HepG2 (cell line): ENCODE data around the gene ARHGAP26. TPM values are rescaled to one million over a fixed set of nuclear protein-coding genes. Genes with fewer than 3 reads are reported as not detected.

Experiments
- DDIT3 ChIP-seq: sonication (generic); formaldehyde crosslinking; IDR thresholded peaks from 2 replicates; pipeline ENCODE4 v1.4.0; 2020; ENCODE audit warnings: mild to moderate bottlenecking, missing genetic modification reagents
- KLF11 ChIP-seq: IDR thresholded peaks from 2 replicates; pipeline ENCODE4 v1.6.1; 2016; ENCODE audit warnings: missing compliant biosample characterization
- NFKB2 ChIP-seq: sonication (generic); formaldehyde crosslinking; IDR thresholded peaks from 2 replicates; pipeline ENCODE4 v1.4.0; 2020; ENCODE audit warnings: missing genetic modification reagents, borderline replicate concordance
- RARA ChIP-seq: IDR thresholded peaks from 2 replicates; pipeline ENCODE4 v1.6.1; 2016; ENCODE audit warnings: missing genetic modification reagents, missing compliant biosample characterization
- RBFOX2 ChIP-seq: fragments of 200-400 bp; formaldehyde crosslinking; IDR thresholded peaks from 2 replicates; pipeline ENCODE4 v1.6.1; 2017; ENCODE audit warnings: low read depth, mild to moderate bottlenecking, low read length
- SP1 ChIP-seq, 2 experiments: fragments of 450-650 bp in 1 of 2; sonication (generic) in 1 of 2; formaldehyde crosslinking in 1 of 2; IDR thresholded peaks; 2 replicates each; pipeline versions ENCODE4 v1.4.0 to v1.6.1; 2016 to 2020; ENCODE audit warnings: missing genetic modification reagents in 1 of 2
- ZNF124 ChIP-seq: sonication (generic); formaldehyde crosslinking; IDR thresholded peaks from 2 replicates; pipeline ENCODE4 v1.4.0; 2020; ENCODE audit warnings: missing genetic modification reagents
- ZNF468 ChIP-seq: sonication (generic); formaldehyde crosslinking; IDR thresholded peaks from 2 replicates; pipeline ENCODE4 v1.8.0; 2022; ENCODE audit warnings: mild to moderate bottlenecking, moderate library complexity, missing genetic modification reagents
- ZNF501 ChIP-seq: sonication (generic); formaldehyde crosslinking; IDR thresholded peaks from 2 replicates; pipeline ENCODE4 v1.5.1; 2020; ENCODE audit warnings: mild to moderate bottlenecking, moderate library complexity, missing genetic modification reagents
- ZNF512 ChIP-seq: sonication (generic); formaldehyde crosslinking; IDR thresholded peaks from 2 replicates; pipeline ENCODE4 v1.4.0; 2020; ENCODE audit warnings: mild to moderate bottlenecking, missing genetic modification reagents
- ZNF574 ChIP-seq: sonication (generic); formaldehyde crosslinking; IDR thresholded peaks from 2 replicates; pipeline ENCODE4 v1.4.0; 2020; ENCODE audit warnings: missing genetic modification reagents
- ZNF704 ChIP-seq: sonication (generic); formaldehyde crosslinking; IDR thresholded peaks from 2 replicates; pipeline ENCODE4 v1.8.1; 2023; ENCODE audit warnings: mild to moderate bottlenecking, inconsistent platforms, moderate library complexity, missing genetic modification reagents, borderline replicate concordance
- polyA plus RNA-seq, 8 experiments: library from polyadenylated mRNA; depleted of rRNA in 3 of 8; stranded (reverse) in 7 of 8; unstranded in 1 of 8; fragments of >200 nt; fragmentation: Illumina TruSeq in 4 of 8; extraction: Trizol in 4 of 8; gene quantifications; 2 replicates each; pipeline versions ENCODE4 v1.2.1 to v1.2.3, GENCODE V29; 2011 to 2016; ENCODE audit warnings: low read depth in 4 of 8, missing spikeins in 1 of 8, mixed read lengths in 1 of 8; ENCODE audit not compliant: insufficient read depth in 1 of 8
- total RNA-seq, 5 experiments: library from RNA; depleted of rRNA; stranded (reverse); fragments of >200 nt; fragmentation: Illumina TruSeq; extraction: Trizol; gene quantifications; 2 replicates each; pipeline ENCODE4 v1.2.3, GENCODE V29; 2016; ENCODE audit warnings: low read depth in 1 of 5
- TF ChIP-seq, protein P1 (sequence below): sonication (generic); formaldehyde crosslinking; IDR thresholded peaks from 2 replicates; pipeline ENCODE4 v1.9.0; 2021; ENCODE audit warnings: missing genetic modification reagents, borderline replicate concordance
- TF ChIP-seq, protein P2 (sequence below): sonication (generic); formaldehyde crosslinking; IDR thresholded peaks from 2 replicates; pipeline ENCODE4 v1.8.0; 2022; ENCODE audit warnings: mild to moderate bottlenecking, missing genetic modification reagents, moderate library complexity
- TF ChIP-seq, protein P3 (sequence below): sonication (generic); formaldehyde crosslinking; IDR thresholded peaks from 2 replicates; pipeline ENCODE4 v1.4.0; 2020; ENCODE audit warnings: missing genetic modification reagents, mild to moderate bottlenecking, borderline replicate concordance
- TF ChIP-seq, protein P4 (sequence below): sonication (generic); formaldehyde crosslinking; IDR thresholded peaks from 2 replicates; pipeline ENCODE4 v1.4.0; 2020; ENCODE audit warnings: missing genetic modification reagents

The ARHGAP26 gene
- total and polyA plus RNA-seq, 2 of the 13 experiments (the other 11 are each of a cell fraction or from before 2014, with no cell fraction given), result 9.6 to 18.2 TPM

DNA sequence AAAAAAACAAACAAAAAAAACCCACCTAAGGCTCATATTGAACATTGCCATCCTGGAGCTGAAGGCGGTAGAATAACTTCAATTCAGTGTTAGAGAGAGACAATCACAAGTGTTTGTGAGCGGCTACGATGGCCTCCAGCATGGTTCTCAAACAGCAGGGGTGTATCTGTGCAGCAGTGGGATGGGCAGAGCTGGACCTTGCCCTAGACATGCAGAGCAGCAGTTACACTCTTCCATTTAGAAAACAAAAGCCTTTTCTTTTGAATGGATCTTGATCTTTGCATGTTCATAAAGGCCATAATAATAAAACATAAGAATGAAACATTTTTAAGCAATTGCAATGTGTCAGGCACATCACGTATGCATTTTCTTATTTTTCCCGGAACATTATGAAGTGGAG, 50.3 kb downstream of the ARHGAP26 start (continued):
- TF ChIP-seq, protein P1, sequence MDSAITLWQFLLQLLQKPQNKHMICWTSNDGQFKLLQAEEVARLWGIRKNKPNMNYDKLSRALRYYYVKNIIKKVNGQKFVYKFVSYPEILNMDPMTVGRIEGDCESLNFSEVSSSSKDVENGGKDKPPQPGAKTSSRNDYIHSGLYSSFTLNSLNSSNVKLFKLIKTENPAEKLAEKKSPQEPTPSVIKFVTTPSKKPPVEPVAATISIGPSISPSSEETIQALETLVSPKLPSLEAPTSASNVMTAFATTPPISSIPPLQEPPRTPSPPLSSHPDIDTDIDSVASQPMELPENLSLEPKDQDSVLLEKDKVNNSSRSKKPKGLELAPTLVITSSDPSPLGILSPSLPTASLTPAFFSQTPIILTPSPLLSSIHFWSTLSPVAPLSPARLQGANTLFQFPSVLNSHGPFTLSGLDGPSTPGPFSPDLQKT (CRISPR knock-in tag), result no peak
- TF ChIP-seq NFKB2 (CRISPR knock-in tag), result no peak
- TF ChIP-seq, protein P2, sequence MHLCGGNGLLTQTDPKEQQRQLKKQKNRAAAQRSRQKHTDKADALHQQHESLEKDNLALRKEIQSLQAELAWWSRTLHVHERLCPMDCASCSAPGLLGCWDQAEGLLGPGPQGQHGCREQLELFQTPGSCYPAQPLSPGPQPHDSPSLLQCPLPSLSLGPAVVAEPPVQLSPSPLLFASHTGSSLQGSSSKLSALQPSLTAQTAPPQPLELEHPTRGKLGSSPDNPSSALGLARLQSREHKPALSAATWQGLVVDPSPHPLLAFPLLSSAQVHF (CRISPR knock-in tag), result no peak
- no peak for TF ChIP-seq ZNF501 (CRISPR knock-in tag)
- TF ChIP-seq, protein P3, sequence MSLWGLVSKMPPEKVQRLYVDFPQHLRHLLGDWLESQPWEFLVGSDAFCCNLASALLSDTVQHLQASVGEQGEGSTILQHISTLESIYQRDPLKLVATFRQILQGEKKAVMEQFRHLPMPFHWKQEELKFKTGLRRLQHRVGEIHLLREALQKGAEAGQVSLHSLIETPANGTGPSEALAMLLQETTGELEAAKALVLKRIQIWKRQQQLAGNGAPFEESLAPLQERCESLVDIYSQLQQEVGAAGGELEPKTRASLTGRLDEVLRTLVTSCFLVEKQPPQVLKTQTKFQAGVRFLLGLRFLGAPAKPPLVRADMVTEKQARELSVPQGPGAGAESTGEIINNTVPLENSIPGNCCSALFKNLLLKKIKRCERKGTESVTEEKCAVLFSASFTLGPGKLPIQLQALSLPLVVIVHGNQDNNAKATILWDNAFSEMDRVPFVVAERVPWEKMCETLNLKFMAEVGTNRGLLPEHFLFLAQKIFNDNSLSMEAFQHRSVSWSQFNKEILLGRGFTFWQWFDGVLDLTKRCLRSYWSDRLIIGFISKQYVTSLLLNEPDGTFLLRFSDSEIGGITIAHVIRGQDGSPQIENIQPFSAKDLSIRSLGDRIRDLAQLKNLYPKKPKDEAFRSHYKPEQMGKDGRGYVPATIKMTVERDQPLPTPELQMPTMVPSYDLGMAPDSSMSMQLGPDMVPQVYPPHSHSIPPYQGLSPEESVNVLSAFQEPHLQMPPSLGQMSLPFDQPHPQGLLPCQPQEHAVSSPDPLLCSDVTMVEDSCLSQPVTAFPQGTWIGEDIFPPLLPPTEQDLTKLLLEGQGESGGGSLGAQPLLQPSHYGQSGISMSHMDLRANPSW, result no peak
- TF ChIP-seq ZNF124, result no peak
- no peak for TF ChIP-seq ZNF704 (CRISPR knock-in tag)
- peak; percentile 52 for TF ChIP-seq RBFOX2
- peak; percentile 63 for TF ChIP-seq RARA
- no peak for TF ChIP-seq ZNF574 (CRISPR knock-in tag)
- TF ChIP-seq KLF11 (CRISPR knock-in tag), result no peak
- TF ChIP-seq SP1 (IDR thresholded peaks at IDR 0.05), result no peak
- no peak for TF ChIP-seq SP1 (CRISPR knock-in tag; IDR thresholded peaks at IDR 0.05)
- TF ChIP-seq DDIT3, result no peak
- TF ChIP-seq, protein P4, sequence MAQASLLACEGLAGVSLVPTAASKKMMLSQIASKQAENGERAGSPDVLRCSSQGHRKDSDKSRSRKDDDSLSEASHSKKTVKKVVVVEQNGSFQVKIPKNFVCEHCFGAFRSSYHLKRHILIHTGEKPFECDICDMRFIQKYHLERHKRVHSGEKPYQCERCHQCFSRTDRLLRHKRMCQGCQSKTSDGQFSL, result no peak
- no peak for TF ChIP-seq ZNF512 (CRISPR knock-in tag)
- TF ChIP-seq ZNF468 (CRISPR knock-in tag), result no peak
